Measurements from ENCODE around the gene LRAT.

DNA sequence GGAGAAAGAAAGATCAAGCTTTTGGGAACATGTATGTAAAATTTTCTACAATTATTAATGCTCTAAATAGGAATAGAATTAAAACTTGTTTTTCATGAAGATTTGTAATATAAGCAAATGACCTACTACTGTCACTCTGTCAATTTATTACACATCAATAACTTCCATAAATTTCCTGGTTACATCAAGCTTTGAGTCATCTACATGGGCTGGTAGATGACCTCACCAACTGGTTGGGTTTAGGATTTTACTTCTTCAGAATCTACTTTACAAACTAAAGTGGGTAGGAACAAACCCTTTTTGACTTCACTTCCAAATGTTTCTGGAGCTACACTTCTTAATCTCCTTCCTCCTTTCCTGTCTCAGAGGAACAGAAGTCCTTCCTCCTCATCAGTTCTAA lies 12.0 kb upstream of the LRAT start:
- TF ChIP-seq POLR2AphosphoS5 (IDR thresholded peaks at IDR 0.05): no peak
- TF ChIP-seq, protein P1, sequence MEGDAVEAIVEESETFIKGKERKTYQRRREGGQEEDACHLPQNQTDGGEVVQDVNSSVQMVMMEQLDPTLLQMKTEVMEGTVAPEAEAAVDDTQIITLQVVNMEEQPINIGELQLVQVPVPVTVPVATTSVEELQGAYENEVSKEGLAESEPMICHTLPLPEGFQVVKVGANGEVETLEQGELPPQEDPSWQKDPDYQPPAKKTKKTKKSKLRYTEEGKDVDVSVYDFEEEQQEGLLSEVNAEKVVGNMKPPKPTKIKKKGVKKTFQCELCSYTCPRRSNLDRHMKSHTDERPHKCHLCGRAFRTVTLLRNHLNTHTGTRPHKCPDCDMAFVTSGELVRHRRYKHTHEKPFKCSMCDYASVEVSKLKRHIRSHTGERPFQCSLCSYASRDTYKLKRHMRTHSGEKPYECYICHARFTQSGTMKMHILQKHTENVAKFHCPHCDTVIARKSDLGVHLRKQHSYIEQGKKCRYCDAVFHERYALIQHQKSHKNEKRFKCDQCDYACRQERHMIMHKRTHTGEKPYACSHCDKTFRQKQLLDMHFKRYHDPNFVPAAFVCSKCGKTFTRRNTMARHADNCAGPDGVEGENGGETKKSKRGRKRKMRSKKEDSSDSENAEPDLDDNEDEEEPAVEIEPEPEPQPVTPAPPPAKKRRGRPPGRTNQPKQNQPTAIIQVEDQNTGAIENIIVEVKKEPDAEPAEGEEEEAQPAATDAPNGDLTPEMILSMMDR (IDR thresholded peaks at IDR 0.05): no peak
- no peak for TF ChIP-seq POLR2A (IDR thresholded peaks at IDR 0.05)

Measured in prostate gland (tissue), 2 donors.